A673 (cell line): ENCODE data around the gene PACRG.

ENCODE experiments used
- CTCF ChIP-seq: fragments of 300-800, 200-600 bp; sonication (generic); conservative IDR thresholded peaks from 2 replicates; pipeline ENCODE4 v1.5.1; 2017; ENCODE audit warnings: low read depth, mild to moderate bottlenecking, antibody characterized with exemption, low read length, moderate library complexity, mixed read lengths
- EZH2 ChIP-seq: fragments of 200-600 bp; sonication (generic); IDR thresholded peaks from 2 replicates; pipeline ENCODE4 v1.6.1; 2017; ENCODE audit warnings: borderline replicate concordance, low read depth, mild to moderate bottlenecking, mixed read lengths, antibody characterized with exemption, low read length; ENCODE audit not compliant: poor library complexity, severe bottlenecking

GRCh38 chr6:162685586-162685985, 42.2 kb upstream of the PACRG start:
- TF ChIP-seq EZH2 (no peak), CTCF (no peak)
